ENCODE results near the gene PALM. TPM values are rescaled to one million over a fixed set of nuclear protein-coding genes. Genes with fewer than 3 reads are reported as not detected.

PALM gene
- total RNA-seq, 2 experiments from 2014 or later, result 0.84 to 1.0 TPM

GRCh38 chr19:670609-671075, 38.1 kb upstream of the PALM start:
- H3K4me3 Mint-ChIP-seq, result no peak overlapping the region
- H3K27ac Mint-ChIP-seq, result no peak overlapping the region
- CTCF ChIA-PET, result interaction anchor here (2.1 kb wide), 1 partner anchor 63 kb away, joined by 7 read pairs; no protein-coding TSS in a partner anchor
- H3K27me3 Mint-ChIP-seq (ENCODE audit: low read depth), result peaks cover 13% of the 10 kb centered on the region
- H3K36me3 Mint-ChIP-seq (ENCODE audit: low read depth), result no peaks in the 10 kb centered on the region
- intact Hi-C loops (cut with micrococcal nuclease), result no loop called here
- H3K9me3 Mint-ChIP-seq, result no peaks in the 10 kb centered on the region
- H3K4me1 Mint-ChIP-seq (ENCODE audit: low read depth), result peaks cover 3% of the 10 kb centered on the region
- DNase-seq, result no peak

- no peak overlapping the region for H3K4me3 Mint-ChIP-seq
- no peak overlapping the region for H3K27ac Mint-ChIP-seq
- H3K36me3 Mint-ChIP-seq (ENCODE audit: low read depth), result no peaks in the 10 kb centered on the region
- peaks cover 11% of the 10 kb centered on the region for H3K4me1 Mint-ChIP-seq (ENCODE audit: low read depth)
- no peaks in the 10 kb centered on the region for H3K9me3 Mint-ChIP-seq
- CTCF ChIA-PET, result no interaction called here
- no peak for DNase-seq
- peaks cover 16% of the 10 kb centered on the region for H3K27me3 Mint-ChIP-seq (ENCODE audit: low read depth)
- intact Hi-C loops (cut with micrococcal nuclease), result no loop called here
Observed at GRCh38 chr19:674282-675151, 34.2 kb upstream of the PALM start.

GRCh38 chr19:676007-676338, 32.8 kb upstream of the PALM start:
- Mint-ChIP-seq H3K27me3 (ENCODE audit: low read depth) (peaks cover 16% of the 10 kb centered on the region), H3K4me3 (no peak overlapping the region), H3K4me1 (ENCODE audit: low read depth) (peaks cover 13% of the 10 kb centered on the region), H3K9me3 (no peaks in the 10 kb centered on the region), H3K36me3 (ENCODE audit: low read depth) (no peaks in the 10 kb centered on the region), H3K27ac (no peak overlapping the region)
- intact Hi-C loops (cut with micrococcal nuclease), result no loop called here
- no peak for DNase-seq
- CTCF ChIA-PET, result no interaction called here

- no peak for DNase-seq
- intact Hi-C loops (cut with micrococcal nuclease), result no loop called here
- H3K9me3 Mint-ChIP-seq, result no peaks in the 10 kb centered on the region
- H3K27ac Mint-ChIP-seq, result no peak within 1 kb of the TSS
- H3K36me3 Mint-ChIP-seq (ENCODE audit: low read depth), result no peaks in the 10 kb centered on the region
- peaks cover 16% of the 10 kb centered on the region for H3K27me3 Mint-ChIP-seq (ENCODE audit: low read depth)
- peaks cover 13% of the 10 kb centered on the region for H3K4me1 Mint-ChIP-seq (ENCODE audit: low read depth)
- H3K4me3 Mint-ChIP-seq, result no peak within 1 kb of the TSS
- CTCF ChIA-PET, result no interaction called here
Observed at GRCh38 chr19:676339-677105, 32.2 kb upstream of the PALM start, which contains the start of gene FSTL3. Gene FSTL3, plus strand, starts transcription at chr19:676392. Its CDS starts 32 bp downstream, at chr19:676424.

- Mint-ChIP-seq H3K4me3 (no peak overlapping the region), H3K27me3 (ENCODE audit: low read depth) (peaks cover 16% of the 10 kb centered on the region), H3K4me1 (ENCODE audit: low read depth) (peaks cover 13% of the 10 kb centered on the region)
Observed at GRCh38 chr19:677201-677600, 31.5 kb upstream of the PALM start.

GRCh38 chr19:677601-678436, 30.9 kb upstream of the PALM start:
- no peak for DNase-seq
- no peaks in the 10 kb centered on the region for H3K36me3 Mint-ChIP-seq (ENCODE audit: low read depth)
- H3K4me3 Mint-ChIP-seq, result no peak overlapping the region
- peaks cover 16% of the 10 kb centered on the region for H3K27me3 Mint-ChIP-seq (ENCODE audit: low read depth)
- CTCF ChIA-PET, result interaction anchor here (1.1 kb wide), 1 partner anchor 14 kb away, joined by 3 read pairs; no protein-coding TSS in a partner anchor
- no peak overlapping the region for H3K27ac Mint-ChIP-seq
- H3K9me3 Mint-ChIP-seq, result no peaks in the 10 kb centered on the region
- intact Hi-C loops (cut with micrococcal nuclease), result no loop called here
- H3K4me1 Mint-ChIP-seq (ENCODE audit: low read depth), result peaks cover 13% of the 10 kb centered on the region

More at GRCh38 chr19:677201-677600, 31.5 kb upstream of the PALM start:
- Mint-ChIP-seq H3K36me3 (ENCODE audit: low read depth) (no peaks in the 10 kb centered on the region), H3K9me3 (no peaks in the 10 kb centered on the region), H3K27ac (no peak overlapping the region)
- CTCF ChIA-PET, result interaction anchor here (1.1 kb wide), 1 partner anchor 13 kb away, joined by 3 read pairs; no protein-coding TSS in a partner anchor
- DNase-seq, result no peak
- intact Hi-C loops (cut with micrococcal nuclease), result no loop called here

DNA sequence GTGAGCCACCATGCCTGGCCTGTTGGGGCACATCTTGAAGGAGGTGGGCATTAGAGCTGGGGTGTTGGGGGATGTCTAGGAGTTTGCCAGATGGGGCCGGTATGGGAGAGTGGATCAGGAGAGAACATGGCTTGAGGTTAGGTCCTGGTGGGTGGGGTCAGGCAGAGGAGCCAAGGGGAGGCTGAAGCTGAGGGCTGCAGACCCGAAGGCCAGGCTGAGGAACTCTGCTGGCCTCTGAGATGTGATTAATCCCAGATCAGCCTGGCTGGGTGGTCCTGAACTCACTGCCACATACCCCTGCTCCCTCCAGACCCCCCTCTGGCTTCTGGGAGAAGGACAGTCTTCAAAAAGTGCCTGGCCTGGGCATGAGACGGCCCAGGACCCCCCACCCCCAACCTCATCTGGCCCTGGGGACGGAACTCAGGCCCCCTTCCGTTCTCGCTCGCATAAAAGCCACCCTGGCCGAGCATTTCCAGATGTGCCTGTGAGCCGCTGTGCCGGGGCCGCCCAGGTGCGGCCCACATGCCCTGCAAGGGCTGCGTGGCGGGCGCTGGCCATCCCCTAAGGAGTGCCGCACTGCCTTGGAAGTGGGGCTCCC, 29.8 kb upstream of the PALM start:
- no peak for DNase-seq
- H3K36me3 Mint-ChIP-seq (ENCODE audit: low read depth), result no peaks in the 10 kb centered on the region
- no peaks in the 10 kb centered on the region for H3K9me3 Mint-ChIP-seq
- intact Hi-C loops (cut with micrococcal nuclease), result no loop called here
- H3K4me3 Mint-ChIP-seq, result peak overlapping the region; percentile 75
- CTCF ChIA-PET, result no interaction called here
- peaks cover 13% of the 10 kb centered on the region for H3K4me1 Mint-ChIP-seq (ENCODE audit: low read depth)
- H3K27ac Mint-ChIP-seq, result no peak overlapping the region
- H3K27me3 Mint-ChIP-seq (ENCODE audit: low read depth), result peaks cover 12% of the 10 kb centered on the region

DNA sequence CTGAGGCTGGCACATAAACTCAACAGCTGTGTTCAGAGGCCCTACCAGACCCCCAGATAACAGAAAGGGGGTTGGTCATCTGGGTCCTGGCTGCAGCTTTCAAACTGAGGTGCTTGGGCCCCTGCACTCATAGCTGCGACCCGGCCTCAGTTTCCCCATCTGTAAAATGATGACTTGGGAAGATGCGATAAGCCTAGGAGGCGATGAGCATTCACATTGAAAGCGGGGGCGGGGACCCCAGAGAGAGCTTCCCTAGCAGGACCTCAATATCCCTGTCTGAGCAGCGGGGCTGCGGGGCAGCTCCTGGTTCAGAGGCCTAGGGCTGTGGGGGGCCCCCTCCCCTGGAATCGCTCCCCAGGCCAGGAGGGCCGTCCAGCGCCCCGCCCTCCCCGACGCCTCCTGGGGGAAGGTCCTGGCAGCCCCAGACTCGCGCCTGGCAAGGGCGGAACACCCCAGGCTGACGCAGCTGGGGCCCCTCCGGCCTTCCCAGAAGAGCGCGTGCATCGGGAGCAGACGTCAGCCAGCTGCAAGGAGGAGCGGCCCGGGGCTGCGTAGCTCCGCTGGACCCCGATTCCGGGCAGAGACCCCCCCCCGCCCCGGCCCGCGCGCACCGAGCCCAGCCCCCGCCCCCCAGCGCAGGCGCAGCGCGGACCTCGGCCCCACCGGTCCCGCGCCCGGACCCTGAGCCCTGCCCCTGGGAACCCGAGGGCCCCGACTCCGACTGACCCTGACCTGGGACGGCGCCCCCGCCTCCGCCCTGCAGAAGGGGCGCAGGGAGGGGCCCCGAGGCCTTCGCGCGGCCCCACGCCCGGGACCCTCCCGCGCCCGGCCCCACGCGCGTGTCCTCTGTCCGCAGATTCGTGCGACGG, 29.1 kb upstream of the PALM start:
- Mint-ChIP-seq H3K27me3 (ENCODE audit: low read depth) (peaks cover 10% of the 10 kb centered on the region), H3K9me3 (no peaks in the 10 kb centered on the region), H3K4me3 (peak overlapping the region; percentile 94), H3K36me3 (ENCODE audit: low read depth) (no peaks in the 10 kb centered on the region), H3K4me1 (ENCODE audit: low read depth) (peaks cover 13% of the 10 kb centered on the region), H3K27ac (peak overlapping the region; percentile 78)
- CTCF ChIA-PET, result interaction anchor here (0.8 kb wide), 1 partner anchor 48 kb away, joined by 3 read pairs; no protein-coding TSS in a partner anchor
- DNase-seq, result peak; percentile 61
- intact Hi-C loops (cut with micrococcal nuclease), result loop anchor here (1.0 to 2.0 kb wide), 7 partner anchors 16 to 424 kb away; partner anchors contain the start of genes BSG, GPX4, PTBP1 and RNF126

GRCh38 chr19:680287-681028, 28.3 kb upstream of the PALM start:
- H3K4me1 Mint-ChIP-seq (ENCODE audit: low read depth), result peaks cover 11% of the 10 kb centered on the region
- DNase-seq, result peak; percentile 100
- peak overlapping the region; percentile 99 for H3K27ac Mint-ChIP-seq
- intact Hi-C loops (cut with micrococcal nuclease), result loop anchor here (1.0 to 2.0 kb wide), 7 partner anchors 17 to 423 kb away; partner anchors contain the start of genes BSG, GPX4, PTBP1 and RNF126
- H3K27me3 Mint-ChIP-seq (ENCODE audit: low read depth), result peaks cover 5% of the 10 kb centered on the region
- H3K4me3 Mint-ChIP-seq, result peak overlapping the region; percentile 94
- H3K9me3 Mint-ChIP-seq, result no peaks in the 10 kb centered on the region
- H3K36me3 Mint-ChIP-seq (ENCODE audit: low read depth), result no peaks in the 10 kb centered on the region
- CTCF ChIA-PET, result interaction anchor here (0.6 to 0.8 kb wide), 3 partner anchors 25 to 793 kb away, joined by 3 read pairs; no protein-coding TSS in a partner anchor

Measured in activated naive CD4-positive, alpha-beta T cell treated with anti-CD3 and anti-CD28 coated beads for 36 hours (primary cell).